ENCODE data around the gene KLHL29.

Gene KLHL29

DNA sequence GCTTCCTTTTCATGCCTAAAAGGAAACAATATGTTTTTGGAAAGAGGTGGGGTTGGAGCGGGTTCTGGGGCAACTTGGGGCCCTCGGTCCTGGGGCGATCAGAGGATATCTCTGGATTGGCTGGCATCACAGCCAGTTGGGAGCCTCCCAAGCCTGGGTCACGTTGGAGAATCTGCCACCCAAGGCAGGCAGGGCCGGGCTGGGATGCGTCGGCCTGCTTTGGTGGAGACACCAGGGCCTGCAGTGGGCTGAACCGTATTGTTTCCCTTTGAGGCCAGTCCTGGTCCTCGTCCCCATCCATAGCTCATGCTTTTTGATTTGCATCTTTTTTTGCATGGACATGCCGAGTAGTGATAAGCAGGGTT is 306.1 kb downstream of the KLHL29 start:
- DNase-seq, result no peak

DNA sequence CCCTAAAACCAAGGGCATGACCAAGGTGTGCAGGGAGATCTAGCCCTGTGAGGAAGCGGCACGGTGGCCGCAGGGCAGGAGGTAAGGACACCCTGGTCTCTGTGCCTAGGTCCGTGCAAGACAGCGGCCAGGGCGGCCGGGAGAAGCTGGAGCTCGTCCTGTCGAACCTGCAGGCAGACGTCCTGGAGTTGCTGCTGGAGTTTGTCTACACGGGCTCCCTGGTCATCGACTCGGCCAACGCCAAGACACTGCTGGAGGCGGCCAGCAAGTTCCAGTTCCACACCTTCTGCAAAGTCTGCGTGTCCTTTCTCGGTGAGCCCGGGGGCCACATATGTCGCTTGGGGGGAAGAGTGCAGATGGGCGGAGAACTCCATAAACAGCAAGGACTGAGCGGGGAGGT is 306.6 kb downstream of the KLHL29 start:
- no peak for DNase-seq

DNA sequence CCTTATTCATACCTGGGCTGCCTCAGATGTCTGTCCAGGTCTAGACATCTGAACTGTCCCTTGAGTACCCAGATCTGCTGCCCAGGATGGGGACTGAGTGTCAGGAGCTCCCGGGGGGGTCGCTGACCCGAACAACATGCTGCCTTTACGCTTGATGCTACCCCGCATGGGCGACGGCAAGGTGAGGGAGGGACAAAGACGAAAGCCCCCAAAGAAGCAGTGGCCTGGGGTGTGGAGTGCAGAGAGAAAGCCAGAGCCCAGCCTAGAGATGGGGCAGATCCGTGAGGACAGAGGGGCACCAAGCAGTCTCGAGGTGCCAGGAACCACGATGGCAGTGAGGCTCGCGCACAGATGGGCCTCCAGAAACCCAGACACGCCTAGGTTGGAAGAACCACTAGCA is 307.3 kb downstream of the KLHL29 start:
- no peak for DNase-seq

DNA sequence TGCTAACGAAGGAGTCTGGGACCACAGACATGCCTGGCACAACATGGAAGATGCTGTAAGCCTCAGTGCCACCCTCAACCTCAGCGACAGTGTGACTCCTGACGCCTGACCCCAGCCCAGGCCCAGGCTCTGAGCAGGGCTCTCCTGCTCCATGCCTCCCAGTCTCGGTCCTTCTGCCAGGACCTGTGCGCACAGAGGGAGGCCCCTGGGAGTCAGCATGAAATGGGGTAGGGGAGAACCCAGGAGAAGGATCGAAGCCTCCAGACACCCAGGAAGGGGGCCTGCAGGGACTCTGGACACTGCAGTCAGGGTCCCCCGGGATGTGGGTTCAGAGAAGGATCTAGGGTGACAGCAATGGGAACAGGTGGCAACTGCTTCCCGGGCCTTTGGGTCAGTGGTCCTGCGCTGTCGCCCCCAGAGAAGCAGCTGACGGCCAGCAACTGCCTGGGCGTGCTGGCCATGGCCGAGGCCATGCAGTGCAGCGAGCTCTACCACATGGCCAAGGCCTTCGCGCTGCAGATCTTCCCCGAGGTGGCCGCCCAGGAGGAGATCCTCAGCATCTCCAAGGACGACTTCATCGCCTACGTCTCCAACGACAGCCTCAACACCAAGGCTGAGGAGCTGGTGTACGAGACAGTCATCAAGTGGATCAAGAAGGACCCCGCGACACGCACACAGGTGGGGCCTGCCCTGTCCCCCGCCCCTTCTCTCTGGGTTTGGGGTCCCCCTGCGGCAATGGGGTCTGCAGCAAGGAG is 308.0 kb downstream of the KLHL29 start:
- no peak for DNase-seq

GRCh38 chr2:23693606-23693951 is 308.6 kb downstream of the KLHL29 start:
- no peak for DNase-seq

DNA sequence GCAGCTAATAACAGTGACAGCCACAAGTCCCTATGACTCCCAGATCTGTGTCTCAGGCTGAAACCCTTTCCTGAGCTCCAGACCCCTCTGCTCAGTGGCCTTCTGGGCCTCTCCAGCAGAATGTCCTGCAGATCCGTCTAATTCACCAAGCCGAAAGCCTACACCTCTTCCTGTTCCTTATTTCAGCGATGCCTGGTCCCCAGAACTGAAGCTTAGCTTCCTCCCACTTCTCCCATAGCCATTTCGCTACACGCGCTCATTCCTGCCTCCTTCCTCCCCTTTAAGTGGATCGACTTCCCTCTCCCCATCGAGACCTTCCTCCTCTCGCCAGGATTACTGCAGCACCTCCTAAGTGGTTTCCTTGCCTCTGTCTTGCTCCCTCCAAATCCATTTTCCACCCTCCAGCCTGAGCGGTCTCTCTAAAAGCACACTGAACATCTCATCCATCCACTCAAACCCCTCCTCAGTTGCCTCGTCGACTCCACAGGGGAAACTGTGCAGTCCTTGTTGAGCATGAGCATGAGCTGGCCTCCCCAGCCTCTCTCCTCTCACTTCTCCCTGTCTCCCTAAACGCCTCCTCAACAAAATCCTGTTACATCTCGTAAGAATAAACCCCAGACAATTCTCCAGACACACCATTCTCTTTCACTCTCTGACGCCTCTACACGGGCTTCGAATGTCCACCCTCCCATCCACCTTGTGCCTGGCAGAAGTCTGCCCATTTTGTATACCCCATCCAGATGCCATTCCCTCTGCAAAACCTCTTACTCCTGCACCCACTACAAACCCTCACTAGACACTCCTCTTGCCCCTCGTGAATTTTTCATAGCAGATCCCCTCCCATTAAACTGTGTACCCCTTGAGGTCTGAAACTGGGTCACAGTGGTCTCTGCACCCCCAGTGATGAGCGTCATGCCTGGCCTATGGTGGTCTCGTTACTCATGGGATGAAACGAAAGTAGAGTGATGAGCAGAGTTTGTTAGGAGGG is 309.4 kb downstream of the KLHL29 start:
- no peak for DNase-seq

- DNase-seq, result no peak
Observed at GRCh38 chr2:23695214-23695889, 310.4 kb downstream of the KLHL29 start.

DNA sequence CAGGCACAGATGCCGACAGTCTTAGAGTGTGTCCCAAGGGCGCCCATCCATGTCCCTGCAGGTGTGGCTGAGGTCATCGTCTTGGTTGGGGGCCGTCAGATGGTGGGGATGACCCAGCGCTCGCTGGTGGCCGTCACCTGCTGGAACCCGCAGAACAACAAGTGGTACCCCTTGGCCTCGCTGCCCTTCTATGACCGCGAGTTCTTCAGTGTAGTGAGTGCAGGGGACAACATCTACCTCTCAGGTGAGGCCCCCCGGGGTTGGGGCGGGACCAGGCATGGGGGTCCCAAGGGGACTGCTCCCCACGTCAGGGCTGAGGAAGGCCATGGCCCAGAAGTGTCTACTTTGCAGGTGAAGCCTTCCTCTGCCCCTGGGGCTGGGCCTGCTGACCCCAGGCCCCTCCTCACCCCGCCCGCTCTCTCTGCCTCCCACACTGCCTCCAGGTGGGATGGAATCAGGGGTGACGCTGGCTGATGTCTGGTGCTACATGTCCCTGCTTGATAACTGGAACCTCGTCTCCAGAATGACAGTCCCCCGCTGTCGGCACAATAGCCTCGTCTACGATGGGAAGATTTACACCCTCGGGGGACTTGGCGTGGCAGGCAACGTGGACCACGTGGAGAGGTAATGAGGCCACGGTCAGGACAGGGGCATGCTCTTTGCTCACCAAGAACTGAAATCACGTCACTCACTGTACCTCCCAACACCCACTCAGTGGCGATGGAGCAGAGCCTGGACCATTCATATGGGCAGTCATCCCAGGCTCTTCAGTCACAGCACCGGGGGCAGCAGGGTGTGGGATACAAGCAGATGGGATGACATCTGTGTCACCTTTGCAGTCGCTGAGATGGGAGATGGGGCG is 311.1 kb downstream of the KLHL29 start:
- no peak for DNase-seq

GRCh38 chr2:23696752-23697045 is 311.7 kb downstream of the KLHL29 start:
- no peak for DNase-seq

GRCh38 chr2:23697256-23698075 is 312.5 kb downstream of the KLHL29 start:
- DNase-seq, result no peak

- no peak for DNase-seq
Observed at GRCh38 chr2:23698116-23698693, 313.2 kb downstream of the KLHL29 start.

GRCh38 chr2:23698721-23699579 is 314.0 kb downstream of the KLHL29 start:
- DNase-seq, result no peak

GRCh38 chr2:23699580-23699925 is 314.6 kb downstream of the KLHL29 start:
- no peak for DNase-seq

DNA sequence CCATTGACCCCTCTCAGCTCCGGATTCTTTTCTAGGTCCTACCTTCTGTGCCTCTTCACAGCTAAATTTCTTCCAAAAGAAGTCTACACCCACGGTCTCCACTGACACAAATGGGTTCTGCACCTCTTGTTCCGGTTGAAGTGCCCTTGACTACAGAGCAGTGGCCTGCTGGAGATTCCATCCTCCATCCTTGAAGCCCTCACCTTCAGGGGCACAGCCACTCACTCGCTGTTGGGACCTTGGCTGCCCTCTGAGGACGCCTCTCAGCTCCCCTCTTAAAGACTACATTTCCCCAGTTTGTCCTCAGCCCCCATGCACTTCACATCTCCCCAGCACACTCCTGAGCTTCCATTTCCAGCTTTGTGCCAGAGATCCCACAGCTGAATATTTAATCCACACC is 315.6 kb downstream of the KLHL29 start:
- no peak for DNase-seq

DNA sequence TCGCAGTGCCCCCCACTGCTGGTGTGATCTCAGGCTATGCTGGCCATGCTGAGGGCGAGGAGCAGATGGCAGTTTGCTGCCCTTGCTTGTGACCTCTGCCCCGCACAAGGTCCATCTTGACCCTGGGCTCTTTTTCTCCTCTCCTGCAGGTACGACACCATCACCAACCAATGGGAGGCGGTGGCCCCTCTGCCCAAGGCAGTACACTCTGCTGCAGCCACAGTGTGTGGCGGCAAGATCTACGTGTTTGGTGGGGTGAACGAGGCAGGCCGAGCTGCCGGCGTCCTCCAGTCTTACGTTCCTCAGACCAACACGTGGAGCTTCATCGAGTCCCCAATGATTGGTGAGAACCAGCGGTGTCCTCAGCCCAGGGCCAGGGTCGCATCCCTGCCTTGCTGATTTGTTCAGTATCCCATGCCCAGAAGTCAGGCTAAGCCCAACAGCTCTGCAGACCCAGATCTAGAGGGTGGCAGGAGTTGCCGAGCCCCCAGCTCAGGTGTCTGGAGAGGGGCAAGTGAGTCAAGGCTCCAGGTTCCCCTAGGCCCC is 318.1 kb downstream of the KLHL29 start:
- no peak for DNase-seq

GRCh38 chr2:23703583-23704385 is 318.8 kb downstream of the KLHL29 start:
- DNase-seq, result no peak

DNA sequence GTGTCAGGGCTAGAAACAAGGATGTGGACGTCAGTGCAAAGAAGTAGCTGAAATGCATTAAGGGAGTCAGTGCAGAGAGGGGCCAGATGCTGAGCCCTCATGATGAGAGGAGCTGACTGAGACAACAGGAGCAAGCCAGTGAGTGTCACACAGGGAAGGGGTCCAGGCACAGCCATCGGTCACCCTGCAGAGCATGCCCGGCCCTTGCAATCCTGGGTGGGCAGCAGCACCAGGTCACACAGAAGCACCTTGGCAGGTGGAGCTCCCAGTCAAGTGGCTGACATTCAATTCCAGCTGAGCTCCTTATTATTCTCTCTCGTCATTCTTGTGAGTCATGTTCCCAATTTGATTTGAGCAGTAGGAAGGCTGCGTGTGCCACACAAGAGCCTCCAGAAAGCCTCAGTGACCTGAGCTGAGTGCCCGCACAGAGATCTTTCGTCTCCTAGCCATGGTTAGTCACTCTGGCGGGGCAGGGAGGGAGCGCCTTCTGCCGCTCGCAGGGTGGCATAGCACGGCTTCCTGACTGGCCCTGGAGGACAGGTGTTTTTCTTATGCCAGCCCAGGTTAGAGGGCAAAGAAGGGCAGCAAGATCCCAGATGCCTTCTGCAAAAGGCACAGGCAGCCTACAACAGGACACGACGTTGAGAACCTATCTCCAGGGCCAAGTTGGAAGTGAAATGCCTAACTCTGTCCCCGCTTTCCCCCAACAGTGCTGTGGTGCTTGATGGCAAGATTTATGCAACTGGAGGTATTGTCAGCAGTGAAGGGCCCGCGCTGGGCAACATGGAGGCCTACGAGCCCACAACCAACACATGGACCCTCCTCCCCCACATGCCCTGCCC is 321.0 kb downstream of the KLHL29 start:
- DNase-seq, result no peak

DNA sequence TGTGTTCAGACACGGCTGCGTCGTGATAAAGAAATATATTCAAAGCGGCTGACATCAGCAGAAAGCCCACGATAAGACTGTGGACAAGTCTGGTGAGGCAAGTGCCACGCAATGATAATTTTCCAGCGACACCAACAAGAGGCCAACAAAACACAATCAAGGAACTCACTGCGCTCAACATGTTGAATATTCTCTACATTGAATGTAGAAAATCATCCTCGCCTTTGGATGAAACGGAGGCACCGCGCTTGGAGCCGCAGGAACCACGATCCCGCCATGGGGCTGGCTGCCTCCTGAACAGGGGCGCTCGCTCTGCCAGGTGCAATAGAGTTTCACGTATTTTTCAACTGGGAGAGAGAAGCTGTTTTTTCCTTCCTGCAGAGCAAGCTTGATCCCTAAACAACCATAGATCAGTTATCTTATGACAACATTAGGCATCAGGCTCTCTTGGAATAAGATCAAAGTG is 321.7 kb downstream of the KLHL29 start:
- DNase-seq, result no peak

All from activated T-cell treated with anti-CD3 and anti-CD28 coated beads, Interleukin-2, amount 50 U/mL, for 1 hour (primary cell).